GM18951 (cell line): ENCODE results near the gene HYCC1.
"Not testable (repeated sequence)": the region's sequence is repeated elsewhere in the genome, so short reads cannot be mapped to it uniquely, and the experiment has no call there.

Source experiments
- POLR2A ChIP-seq: IDR thresholded peaks from 4 replicates; pipeline ENCODE4 v1.6.1; 2011; ENCODE audit warnings: mild to moderate bottlenecking; ENCODE audit not compliant: insufficient read length, insufficient read depth; ENCODE audit errors: extremely low read depth
- in situ Hi-C: fragments of 300-500 bp; cut with MboI; formaldehyde crosslinking; loops from one replicate; pipeline ENCODE4 v1.12.0; 2022; ENCODE audit warnings: low sequenced_read_pairs, mixed read lengths, inconsistent platforms; ENCODE audit not compliant: unreplicated experiment

Gene HYCC1

GRCh38 chr7:22983257-22983855 lies 30.6 kb downstream of the HYCC1 start:
- in situ Hi-C loops, result no loop called here
- no peak for TF ChIP-seq POLR2A

- in situ Hi-C loops, result no loop called here
- TF ChIP-seq POLR2A, result no peak
These were observed 33.5 kb downstream of the HYCC1 start for GRCh38 chr7:22980422-22980821.

GRCh38 chr7:22979861-22980260 lies 34.1 kb downstream of the HYCC1 start:
- TF ChIP-seq POLR2A, result no peak
- in situ Hi-C loops, result no loop called here

- TF ChIP-seq POLR2A, result no peak
- in situ Hi-C loops, result no loop called here
These were observed 34.7 kb downstream of the HYCC1 start for GRCh38 chr7:22979251-22979650.

- in situ Hi-C loops, result not testable (repeated sequence)
These were observed 39.3 kb downstream of the HYCC1 start for GRCh38 chr7:22974636-22975035.

GRCh38 chr7:22972207-22972606 lies 41.7 kb downstream of the HYCC1 start:
- in situ Hi-C loops, result no loop called here
- no peak for TF ChIP-seq POLR2A

GRCh38 chr7:22969010-22969431 lies 44.9 kb downstream of the HYCC1 start:
- TF ChIP-seq POLR2A, result no peak
- in situ Hi-C loops, result no loop called here
